Prostate gland (tissue), 2 donors: ENCODE data around the gene CARD9.

Source experiments
- CTCF ChIP-seq, 4 experiments: fragments of 200-600 bp in 2 of 4; fragments of 450-650 bp in 2 of 4; sonication (generic) in 2 of 4; IDR thresholded peaks; 1 replicate in 3 of 4; 2 replicates in 1 of 4; pipeline ENCODE4 v1.5.1; 2016 to 2019; ENCODE audit warnings: antibody characterized with exemption in 4 of 4, mild to moderate bottlenecking in 2 of 4, moderate library complexity in 2 of 4
- POLR2A ChIP-seq: fragments of 450-650 bp; IDR thresholded peaks from one replicate; pipeline ENCODE4 v1.6.1; 2016; ENCODE audit warnings: antibody characterized with exemption, mild to moderate bottlenecking
- POLR2AphosphoS5 ChIP-seq: sonication (generic); formaldehyde crosslinking; IDR thresholded peaks from one replicate; pipeline ENCODE4 v1.6.1; 2017; ENCODE audit warnings: antibody characterized with exemption

GRCh38 chr9:136329636-136330405 lies 43.6 kb downstream of the CARD9 start:
- no peak for TF ChIP-seq POLR2A
- no peak for TF ChIP-seq CTCF (IDR thresholded peaks at IDR 0.05)
- TF ChIP-seq POLR2AphosphoS5 = no peak
